CD4-positive, alpha-beta T cell treated with Interleukin-12 subunit alpha and Interleukin-12 subunit beta, for 1 hour (primary cell): ENCODE data around the gene ACE.

Experiments
- DNase-seq: peaks from one replicate; pipeline ENCODE4 v3.0.0-alpha.2; 2020

Gene ACE

GRCh38 chr17:63492940-63493339, 16.1 kb downstream of the ACE start:
- no peak for DNase-seq

GRCh38 chr17:63493411-63493810, 16.6 kb downstream of the ACE start:
- no peak for DNase-seq

- DNase-seq = no peak
These were observed 17.6 kb downstream of the ACE start for GRCh38 chr17:63494300-63494928.

GRCh38 chr17:63495491-63495890, 18.6 kb downstream of the ACE start:
- no peak for DNase-seq

- DNase-seq = no peak
These were observed 19.3 kb downstream of the ACE start for GRCh38 chr17:63496177-63496576.

GRCh38 chr17:63496663-63497400, 20.0 kb downstream of the ACE start:
- DNase-seq = no peak

GRCh38 chr17:63497708-63498483, 21.0 kb downstream of the ACE start:
- no peak for DNase-seq

- no peak for DNase-seq
These were observed 21.9 kb downstream of the ACE start for GRCh38 chr17:63498626-63499195.

GRCh38 chr17:63500543-63501390, 23.9 kb downstream of the ACE start:
- DNase-seq = no peak

GRCh38 chr17:63503341-63503705, 26.5 kb downstream of the ACE start:
- no peak for DNase-seq

GRCh38 chr17:63504261-63504660, 27.4 kb downstream of the ACE start:
- no peak for DNase-seq

GRCh38 chr17:63505341-63505740, 28.5 kb downstream of the ACE start:
- DNase-seq = no peak

GRCh38 chr17:63506627-63507026, 29.8 kb downstream of the ACE start:
- DNase-seq = no peak

- no peak for DNase-seq
These were observed 34.5 kb downstream of the ACE start for GRCh38 chr17:63511331-63511730.

GRCh38 chr17:63512388-63512787, 35.5 kb downstream of the ACE start:
- DNase-seq = no peak

- no peak for DNase-seq
These were observed 36.2 kb downstream of the ACE start for GRCh38 chr17:63512896-63513644.

GRCh38 chr17:63514477-63514876, 37.6 kb downstream of the ACE start:
- DNase-seq = no peak

GRCh38 chr17:63514974-63515373, 38.1 kb downstream of the ACE start:
- DNase-seq = no peak

GRCh38 chr17:63515426-63515825, 38.6 kb downstream of the ACE start:
- no peak for DNase-seq

- DNase-seq = no peak
These were observed 40.3 kb downstream of the ACE start for GRCh38 chr17:63516910-63517824.
